ENCODE results near the gene NUP133.

DNA sequence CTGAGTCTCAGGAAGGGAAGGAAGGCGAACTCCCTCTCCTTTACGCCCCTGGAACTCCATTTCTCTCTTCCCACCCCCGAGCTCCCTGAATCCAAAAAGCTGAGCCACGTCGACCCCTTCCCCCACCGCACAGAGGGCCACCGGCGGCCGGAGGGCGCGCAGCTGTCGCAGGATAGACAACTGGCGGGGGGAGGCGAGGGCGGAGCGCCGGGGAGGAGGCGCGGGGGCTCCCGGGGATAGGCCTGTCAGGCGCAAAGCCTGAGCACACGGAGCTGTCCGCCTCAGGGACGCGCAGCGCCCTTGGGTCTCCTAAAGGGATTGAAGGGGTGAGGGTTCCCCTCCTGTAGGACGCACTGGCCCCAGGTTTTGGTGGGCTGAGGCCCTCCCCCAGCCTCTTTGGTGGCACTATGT lies 73.5 kb downstream of the NUP133 start:
- no peak for TF ChIP-seq RFX5 (IDR thresholded peaks at IDR 0.05)
- TF ChIP-seq, protein P1, sequence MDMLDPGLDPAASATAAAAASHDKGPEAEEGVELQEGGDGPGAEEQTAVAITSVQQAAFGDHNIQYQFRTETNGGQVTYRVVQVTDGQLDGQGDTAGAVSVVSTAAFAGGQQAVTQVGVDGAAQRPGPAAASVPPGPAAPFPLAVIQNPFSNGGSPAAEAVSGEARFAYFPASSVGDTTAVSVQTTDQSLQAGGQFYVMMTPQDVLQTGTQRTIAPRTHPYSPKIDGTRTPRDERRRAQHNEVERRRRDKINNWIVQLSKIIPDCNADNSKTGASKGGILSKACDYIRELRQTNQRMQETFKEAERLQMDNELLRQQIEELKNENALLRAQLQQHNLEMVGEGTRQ (IDR thresholded peaks at IDR 0.05): no peak
- no peak for TF ChIP-seq JUN (IDR thresholded peaks at IDR 0.05)
- TF ChIP-seq, protein P2, sequence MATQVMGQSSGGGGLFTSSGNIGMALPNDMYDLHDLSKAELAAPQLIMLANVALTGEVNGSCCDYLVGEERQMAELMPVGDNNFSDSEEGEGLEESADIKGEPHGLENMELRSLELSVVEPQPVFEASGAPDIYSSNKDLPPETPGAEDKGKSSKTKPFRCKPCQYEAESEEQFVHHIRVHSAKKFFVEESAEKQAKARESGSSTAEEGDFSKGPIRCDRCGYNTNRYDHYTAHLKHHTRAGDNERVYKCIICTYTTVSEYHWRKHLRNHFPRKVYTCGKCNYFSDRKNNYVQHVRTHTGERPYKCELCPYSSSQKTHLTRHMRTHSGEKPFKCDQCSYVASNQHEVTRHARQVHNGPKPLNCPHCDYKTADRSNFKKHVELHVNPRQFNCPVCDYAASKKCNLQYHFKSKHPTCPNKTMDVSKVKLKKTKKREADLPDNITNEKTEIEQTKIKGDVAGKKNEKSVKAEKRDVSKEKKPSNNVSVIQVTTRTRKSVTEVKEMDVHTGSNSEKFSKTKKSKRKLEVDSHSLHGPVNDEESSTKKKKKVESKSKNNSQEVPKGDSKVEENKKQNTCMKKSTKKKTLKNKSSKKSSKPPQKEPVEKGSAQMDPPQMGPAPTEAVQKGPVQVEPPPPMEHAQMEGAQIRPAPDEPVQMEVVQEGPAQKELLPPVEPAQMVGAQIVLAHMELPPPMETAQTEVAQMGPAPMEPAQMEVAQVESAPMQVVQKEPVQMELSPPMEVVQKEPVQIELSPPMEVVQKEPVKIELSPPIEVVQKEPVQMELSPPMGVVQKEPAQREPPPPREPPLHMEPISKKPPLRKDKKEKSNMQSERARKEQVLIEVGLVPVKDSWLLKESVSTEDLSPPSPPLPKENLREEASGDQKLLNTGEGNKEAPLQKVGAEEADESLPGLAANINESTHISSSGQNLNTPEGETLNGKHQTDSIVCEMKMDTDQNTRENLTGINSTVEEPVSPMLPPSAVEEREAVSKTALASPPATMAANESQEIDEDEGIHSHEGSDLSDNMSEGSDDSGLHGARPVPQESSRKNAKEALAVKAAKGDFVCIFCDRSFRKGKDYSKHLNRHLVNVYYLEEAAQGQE (IDR thresholded peaks at IDR 0.05): no peak
- TF ChIP-seq, protein P3, sequence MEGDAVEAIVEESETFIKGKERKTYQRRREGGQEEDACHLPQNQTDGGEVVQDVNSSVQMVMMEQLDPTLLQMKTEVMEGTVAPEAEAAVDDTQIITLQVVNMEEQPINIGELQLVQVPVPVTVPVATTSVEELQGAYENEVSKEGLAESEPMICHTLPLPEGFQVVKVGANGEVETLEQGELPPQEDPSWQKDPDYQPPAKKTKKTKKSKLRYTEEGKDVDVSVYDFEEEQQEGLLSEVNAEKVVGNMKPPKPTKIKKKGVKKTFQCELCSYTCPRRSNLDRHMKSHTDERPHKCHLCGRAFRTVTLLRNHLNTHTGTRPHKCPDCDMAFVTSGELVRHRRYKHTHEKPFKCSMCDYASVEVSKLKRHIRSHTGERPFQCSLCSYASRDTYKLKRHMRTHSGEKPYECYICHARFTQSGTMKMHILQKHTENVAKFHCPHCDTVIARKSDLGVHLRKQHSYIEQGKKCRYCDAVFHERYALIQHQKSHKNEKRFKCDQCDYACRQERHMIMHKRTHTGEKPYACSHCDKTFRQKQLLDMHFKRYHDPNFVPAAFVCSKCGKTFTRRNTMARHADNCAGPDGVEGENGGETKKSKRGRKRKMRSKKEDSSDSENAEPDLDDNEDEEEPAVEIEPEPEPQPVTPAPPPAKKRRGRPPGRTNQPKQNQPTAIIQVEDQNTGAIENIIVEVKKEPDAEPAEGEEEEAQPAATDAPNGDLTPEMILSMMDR (IDR thresholded peaks at IDR 0.05): no peak
- no peak for TF ChIP-seq RNF2 (IDR thresholded peaks at IDR 0.05; ENCODE audit: borderline replicate concordance, low read depth)
- TF ChIP-seq, protein P4, sequence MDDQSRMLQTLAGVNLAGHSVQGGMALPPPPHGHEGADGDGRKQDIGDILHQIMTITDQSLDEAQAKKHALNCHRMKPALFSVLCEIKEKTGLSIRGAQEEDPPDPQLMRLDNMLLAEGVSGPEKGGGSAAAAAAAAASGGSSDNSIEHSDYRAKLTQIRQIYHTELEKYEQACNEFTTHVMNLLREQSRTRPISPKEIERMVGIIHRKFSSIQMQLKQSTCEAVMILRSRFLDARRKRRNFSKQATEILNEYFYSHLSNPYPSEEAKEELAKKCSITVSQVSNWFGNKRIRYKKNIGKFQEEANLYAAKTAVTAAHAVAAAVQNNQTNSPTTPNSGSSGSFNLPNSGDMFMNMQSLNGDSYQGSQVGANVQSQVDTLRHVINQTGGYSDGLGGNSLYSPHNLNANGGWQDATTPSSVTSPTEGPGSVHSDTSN (IDR thresholded peaks at IDR 0.05): no peak
